H9 (cell line): ENCODE data around the gene CCDC78. TPM values are rescaled to one million over a fixed set of nuclear protein-coding genes. Genes with fewer than 3 reads are reported as not detected.
A peak's percentile ranks its signal among the peaks of the same experiment; 100 is the strongest.

Experiments used
- DNase-seq: peaks from one replicate; pipeline ENCODE4 v3.0.0-alpha.2; 2017
- H2AFZ ChIP-seq: one replicate; pipeline ENCODE4 v1.6.1; 2013; ENCODE audit warnings: mild to moderate bottlenecking, low read length, control low read depth, moderate library complexity
- H2AK5ac ChIP-seq: 2 replicates; pipeline ENCODE4 v1.6.1; 2013; ENCODE audit warnings: low read length, control low read depth, mixed read lengths; ENCODE audit not compliant: insufficient read length
- H2BK120ac ChIP-seq: one replicate; pipeline ENCODE4 v1.6.1; 2013; ENCODE audit warnings: low read depth, mild to moderate bottlenecking, low read length, control low read depth, inconsistent platforms; ENCODE audit not compliant: poor library complexity, severe bottlenecking
- H2BK12ac ChIP-seq: 2 replicates; pipeline ENCODE4 v1.6.1; 2013; ENCODE audit warnings: low read length, control low read depth, mixed read lengths, low read depth; ENCODE audit not compliant: insufficient read length
- H2BK15ac ChIP-seq: 2 replicates; pipeline ENCODE4 v1.6.1; 2013; ENCODE audit warnings: low read depth, low read length, control low read depth
- H2BK20ac ChIP-seq: one replicate; pipeline ENCODE4 v1.6.1; 2013; ENCODE audit warnings: low read depth, mild to moderate bottlenecking, low read length, control low read depth, inconsistent platforms; ENCODE audit not compliant: poor library complexity, severe bottlenecking
- H2BK5ac ChIP-seq: 2 replicates; pipeline ENCODE4 v1.6.1; 2013; ENCODE audit warnings: low read length, control low read depth, mixed read lengths; ENCODE audit not compliant: insufficient read length
- H3K14ac ChIP-seq: 2 replicates; pipeline ENCODE4 v1.6.1; 2013; ENCODE audit warnings: low read length, control low read depth; ENCODE audit not compliant: insufficient read depth
- H3K18ac ChIP-seq: 2 replicates; pipeline ENCODE4 v1.6.1; 2013; ENCODE audit warnings: low read depth, mild to moderate bottlenecking, mixed read lengths, low read length, control low read depth; ENCODE audit not compliant: insufficient read length
- H3K23ac ChIP-seq: 2 replicates; pipeline ENCODE4 v1.6.1; 2013; ENCODE audit warnings: low read length, control low read depth, mixed read lengths, low read depth; ENCODE audit not compliant: insufficient read length
- H3K23me2 ChIP-seq: 2 replicates; pipeline ENCODE4 v1.6.1; 2013; ENCODE audit warnings: low read depth, mild to moderate bottlenecking, mixed read lengths, low read length, control low read depth; ENCODE audit not compliant: insufficient read length, poor library complexity, severe bottlenecking
- H3K27ac ChIP-seq: 2 replicates; pipeline ENCODE4 v1.5.1; 2013; ENCODE audit warnings: low read length, control low read depth, mixed read lengths, low read depth; ENCODE audit not compliant: insufficient read length
- H3K27me3 ChIP-seq: 2 replicates; pipeline ENCODE4 v1.6.1; 2013; ENCODE audit warnings: low read length, control low read depth, inconsistent platforms; ENCODE audit not compliant: insufficient read depth
- H3K4ac ChIP-seq: 2 replicates; pipeline ENCODE4 v1.6.1; 2013; ENCODE audit warnings: low read depth, mild to moderate bottlenecking, control low read depth, inconsistent platforms, low read length, moderate library complexity
- H3K4me1 ChIP-seq: 2 replicates; pipeline ENCODE4 v1.6.1; 2013; ENCODE audit warnings: low read length, control low read depth, inconsistent platforms; ENCODE audit not compliant: insufficient read depth
- H3K4me2 ChIP-seq: 2 replicates; pipeline ENCODE4 v1.6.1; 2013; ENCODE audit warnings: low read length, control low read depth, mixed read lengths; ENCODE audit not compliant: insufficient read length, insufficient read depth
- H3K56ac ChIP-seq: 2 replicates; pipeline ENCODE4 v1.6.1; 2013; ENCODE audit warnings: low read depth, mild to moderate bottlenecking, mixed read lengths, low read length, control low read depth; ENCODE audit not compliant: insufficient read length
- H3K79me1 ChIP-seq: 2 replicates; pipeline ENCODE4 v1.6.1; 2013; ENCODE audit warnings: low read depth, mild to moderate bottlenecking, moderate library complexity, low read length, control low read depth, inconsistent platforms; ENCODE audit not compliant: insufficient read depth, poor library complexity, severe bottlenecking
- H3K79me2 ChIP-seq: 2 replicates; pipeline ENCODE4 v1.6.1; 2013; ENCODE audit warnings: low read length, control low read depth, inconsistent platforms; ENCODE audit not compliant: insufficient read depth
- H3K9ac ChIP-seq: 2 replicates; pipeline ENCODE4 v1.6.1; 2013; ENCODE audit warnings: low read length, control low read depth, mixed read lengths; ENCODE audit not compliant: insufficient read length; ENCODE audit errors: extremely low read depth
- H3K9me3 ChIP-seq: one replicate; pipeline ENCODE4 v1.6.1; 2013; ENCODE audit warnings: low read depth, low read length, inconsistent platforms; ENCODE audit not compliant: control insufficient read depth
- H3T11ph ChIP-seq: one replicate; pipeline ENCODE4 v1.6.1; 2013; ENCODE audit warnings: mild to moderate bottlenecking, low read length, control low read depth, inconsistent platforms
- H4K20me1 ChIP-seq: one replicate; pipeline ENCODE4 v1.6.1; 2013; ENCODE audit not compliant: control insufficient read depth, insufficient read length, insufficient read depth
- H4K5ac ChIP-seq: 2 replicates; pipeline ENCODE4 v1.6.1; 2013; ENCODE audit warnings: low read depth, mild to moderate bottlenecking, mixed read lengths, low read length, control low read depth; ENCODE audit not compliant: insufficient read length
- H4K8ac ChIP-seq: replicated peaks from 2 replicates; pipeline ENCODE4 v1.6.1; 2013; ENCODE audit warnings: low read length, control low read depth, mixed read lengths, low read depth; ENCODE audit not compliant: insufficient read length
- H4K91ac ChIP-seq: 2 replicates; pipeline ENCODE4 v1.6.1; 2013; ENCODE audit warnings: low read depth, mild to moderate bottlenecking, moderate library complexity, mixed read lengths, low read length, control low read depth; ENCODE audit not compliant: insufficient read length
- H3K27ac Mint-ChIP-seq, 3 experiments: 2 replicates in 2 of 3; 3 replicates in 1 of 3; pipeline ENCODE4 v1.8.0; 2020 to 2021; ENCODE audit warnings: mixed read lengths in 3 of 3, mild to moderate bottlenecking in 1 of 3, moderate library complexity in 1 of 3
- H3K27me3 Mint-ChIP-seq: 2 replicates; pipeline ENCODE4 v1.8.0; 2021; ENCODE audit warnings: low read depth, mild to moderate bottlenecking, moderate library complexity, mixed read lengths
- H3K36me3 Mint-ChIP-seq, 3 experiments: 2 replicates in 2 of 3; 3 replicates in 1 of 3; pipeline ENCODE4 v1.8.0; 2020 to 2021; ENCODE audit warnings: low read depth in 3 of 3, mixed read lengths in 3 of 3; ENCODE audit not compliant: insufficient read depth in 1 of 3
- H3K4me1 Mint-ChIP-seq, 2 experiments: 2 replicates each; pipeline ENCODE4 v1.8.0; 2020; ENCODE audit warnings: mixed read lengths in 2 of 2
- H3K4me3 Mint-ChIP-seq, 2 experiments: 2 replicates in 1 of 2; 3 replicates in 1 of 2; pipeline ENCODE4 v1.8.0; 2020 to 2021; ENCODE audit warnings: mild to moderate bottlenecking in 2 of 2, mixed read lengths in 2 of 2, moderate library complexity in 1 of 2
- H3K9me3 Mint-ChIP-seq, 2 experiments: 2 replicates in 1 of 2; 3 replicates in 1 of 2; pipeline ENCODE4 v1.8.0; 2020; ENCODE audit warnings: mild to moderate bottlenecking in 2 of 2, mixed read lengths in 2 of 2, moderate library complexity in 1 of 2
- WGBS: extraction: QIAGEN DNeasy Blood & Tissue Kit; methylation state at CpG from one replicate; pipeline ENCODE4 v1.1.7; 2013; ENCODE audit warnings: missing lambda C conversion rate, low lambda C conversion rate, mixed read lengths; ENCODE audit not compliant: insufficient read length; ENCODE audit errors: extremely low coverage; 5-methylcytosine and 5-hydroxymethylcytosine counted together
- total RNA-seq: library from RNA; stranded (reverse); gene quantifications from 2 replicates; pipeline ENCODE4 v1.2.1, GENCODE V29; 2021
- TF ChIP-seq, protein P1 (sequence below): fragments of 200-600 bp; sonication (generic); conservative IDR thresholded peaks from 3 replicates; pipeline ENCODE4 v1.8.0; 2021; ENCODE audit warnings: antibody characterized with exemption, mild to moderate bottlenecking

Gene CCDC78
- total RNA-seq, 1 experiment from 2014 or later = 12.1 TPM

DNA sequence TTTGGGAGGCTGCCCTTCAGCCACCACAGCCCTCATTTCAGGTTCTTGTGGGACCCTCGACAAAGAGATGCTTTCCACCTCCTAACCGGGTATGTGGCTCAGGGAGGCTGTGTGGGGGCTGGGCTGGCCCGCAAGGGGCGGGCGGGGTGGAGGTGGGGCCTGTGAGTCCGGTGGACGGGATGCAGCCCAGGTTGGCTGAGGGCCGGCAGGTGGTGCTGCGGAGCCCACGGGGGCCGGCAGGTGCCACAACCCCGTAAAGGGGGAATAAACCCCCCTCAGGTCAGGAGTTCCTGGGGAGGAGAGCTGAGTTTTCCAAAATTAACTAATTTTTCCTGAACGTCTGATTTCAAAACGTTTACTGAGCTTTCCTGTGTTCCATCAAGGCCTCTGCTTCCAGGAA lies 19.5 kb upstream of the CCDC78 start:
- H2BK12ac ChIP-seq = no peak overlapping the region
- H3K4me3 Mint-ChIP-seq = peak overlapping the region in 1 of 2 experiments; percentile 54; a peak in 1 of 5 replicates

More for the DNA sequence above, 19.5 kb upstream of the CCDC78 start:
- Histone ChIP-seq H3K79me1 (no peaks in the 10 kb centered on the region), H4K8ac (no peak overlapping the region), H2BK5ac (no peak overlapping the region), H3K9me3 (no peaks in the 10 kb centered on the region), H2AFZ (no peak overlapping the region), H4K20me1 (no peaks in the 10 kb centered on the region), H3K18ac (no peak overlapping the region), H3K56ac (no peak overlapping the region), H3K14ac (no peak overlapping the region), H3K4me1 (no peaks in the 10 kb centered on the region), H3K79me2 (no peaks in the 10 kb centered on the region), H3K27me3 (no peaks in the 10 kb centered on the region), H2BK15ac (no peak overlapping the region), H3T11ph (no peak overlapping the region), H2BK20ac (no peak overlapping the region), H3K4me2 (no peak overlapping the region), H2BK120ac (no peak overlapping the region), H4K5ac (no peak overlapping the region), H2AK5ac (no peak overlapping the region), H3K9ac (no peak overlapping the region), H3K23ac (no peak overlapping the region), H3K4ac (no peak overlapping the region), H3K23me2 (peaks cover 5% of the 10 kb centered on the region), H3K27ac (no peak overlapping the region), H4K91ac (no peak overlapping the region)
- peaks cover 1% of the 10 kb centered on the region for H3K27me3 Mint-ChIP-seq
- no CpG with 5 or more reads among the region's 14 CpGs for WGBS
- H3K27ac Mint-ChIP-seq = no peak overlapping the region
- TF ChIP-seq, protein P1, sequence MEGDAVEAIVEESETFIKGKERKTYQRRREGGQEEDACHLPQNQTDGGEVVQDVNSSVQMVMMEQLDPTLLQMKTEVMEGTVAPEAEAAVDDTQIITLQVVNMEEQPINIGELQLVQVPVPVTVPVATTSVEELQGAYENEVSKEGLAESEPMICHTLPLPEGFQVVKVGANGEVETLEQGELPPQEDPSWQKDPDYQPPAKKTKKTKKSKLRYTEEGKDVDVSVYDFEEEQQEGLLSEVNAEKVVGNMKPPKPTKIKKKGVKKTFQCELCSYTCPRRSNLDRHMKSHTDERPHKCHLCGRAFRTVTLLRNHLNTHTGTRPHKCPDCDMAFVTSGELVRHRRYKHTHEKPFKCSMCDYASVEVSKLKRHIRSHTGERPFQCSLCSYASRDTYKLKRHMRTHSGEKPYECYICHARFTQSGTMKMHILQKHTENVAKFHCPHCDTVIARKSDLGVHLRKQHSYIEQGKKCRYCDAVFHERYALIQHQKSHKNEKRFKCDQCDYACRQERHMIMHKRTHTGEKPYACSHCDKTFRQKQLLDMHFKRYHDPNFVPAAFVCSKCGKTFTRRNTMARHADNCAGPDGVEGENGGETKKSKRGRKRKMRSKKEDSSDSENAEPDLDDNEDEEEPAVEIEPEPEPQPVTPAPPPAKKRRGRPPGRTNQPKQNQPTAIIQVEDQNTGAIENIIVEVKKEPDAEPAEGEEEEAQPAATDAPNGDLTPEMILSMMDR = peak; percentile 88
- no peaks in the 10 kb centered on the region for H3K36me3 Mint-ChIP-seq
- peak; percentile 85 for DNase-seq
- peaks cover 0 to 8% of the 10 kb centered on the region in 2 experiments; a peak in 3 of 4 replicates for H3K4me1 Mint-ChIP-seq
- no peaks in the 10 kb centered on the region for H3K9me3 Mint-ChIP-seq
